ENCODE data around the gene SLC49A4.

The SLC49A4 gene

GRCh38 chr3:122828281-122828680 lies 33.4 kb downstream of the SLC49A4 start:
- H2BK12ac ChIP-seq (ENCODE audit: low read length), result no peak overlapping the region
- H3K79me2 ChIP-seq (ENCODE audit: control insufficient read depth, insufficient read depth, low read length, poor library complexity), result no peaks in the 10 kb centered on the region
- H3K23ac ChIP-seq (ENCODE audit: low read length), result no peak overlapping the region
- no peak overlapping the region for H2AFZ ChIP-seq (ENCODE audit: insufficient read depth, low read length, poor library complexity)
- WGBS (ENCODE audit: extremely low coverage, insufficient coverage, insufficient read length), result no CpG with 5 or more reads among the region's 4 CpGs
- no peak overlapping the region for H4K8ac ChIP-seq (ENCODE audit: low read depth, low read length)
- H3K9ac ChIP-seq (ENCODE audit: low read length), result no peak overlapping the region
- H3K14ac ChIP-seq (ENCODE audit: low read length), result no peak overlapping the region
- no peaks in the 10 kb centered on the region for H3K27me3 ChIP-seq (ENCODE audit: insufficient read depth, low read length)
- H3K27ac ChIP-seq (ENCODE audit: low read depth, low read length), result no peak overlapping the region
- no peak overlapping the region for H2BK120ac ChIP-seq (ENCODE audit: insufficient read depth, low read length, poor library complexity)
- H3K4me3 ChIP-seq (ENCODE audit: low read depth, low read length), result no peak overlapping the region
- H3K36me3 ChIP-seq (ENCODE audit: control insufficient read depth in 1 of 2, insufficient read depth in 2 of 2, low read length in 2 of 2), result peaks cover 2 to 3% of the 10 kb centered on the region in 2 experiments
- H3K79me1 ChIP-seq (ENCODE audit: low read length), result no peaks in the 10 kb centered on the region
- H2BK5ac ChIP-seq (ENCODE audit: low read depth, low read length, poor library complexity), result no peak overlapping the region
- H3K4me1 ChIP-seq (ENCODE audit: control insufficient read depth in 1 of 2, insufficient read depth in 2 of 2, low read length in 2 of 2), result no peaks in the 10 kb centered on the region
- H4K12ac ChIP-seq (ENCODE audit: low read depth, low read length), result no peak overlapping the region
- H3K4ac ChIP-seq (ENCODE audit: low read depth, low read length), result no peak overlapping the region
- no peaks in the 10 kb centered on the region for H3K9me3 ChIP-seq (ENCODE audit: insufficient read depth, low read depth, low read length)
- no peak overlapping the region for H3K18ac ChIP-seq (ENCODE audit: low read length)
- no peak for DNase-seq
- H2AK5ac ChIP-seq (ENCODE audit: low read length), result no peak overlapping the region
- no peak overlapping the region for H4K91ac ChIP-seq (ENCODE audit: low read depth, low read length)
- no peak overlapping the region for H3K4me2 ChIP-seq (ENCODE audit: low read length)

- no peaks in the 10 kb centered on the region for H3K9me3 ChIP-seq (ENCODE audit: insufficient read depth, low read depth, low read length)
- H3K4me3 ChIP-seq (ENCODE audit: low read depth, low read length), result no peak overlapping the region
- no peak overlapping the region for H3K14ac ChIP-seq (ENCODE audit: low read length)
- H3K4ac ChIP-seq (ENCODE audit: low read depth, low read length), result no peak overlapping the region
- H3K18ac ChIP-seq (ENCODE audit: low read length), result no peak overlapping the region
- H3K9ac ChIP-seq (ENCODE audit: low read length), result no peak overlapping the region
- DNase-seq, result no peak
- no peaks in the 10 kb centered on the region for H3K4me1 ChIP-seq (ENCODE audit: control insufficient read depth in 1 of 2, insufficient read depth in 2 of 2, low read length in 2 of 2)
- H3K4me2 ChIP-seq (ENCODE audit: low read length), result no peak overlapping the region
- no peaks in the 10 kb centered on the region for H3K79me2 ChIP-seq (ENCODE audit: control insufficient read depth, insufficient read depth, low read length, poor library complexity)
- H3K27ac ChIP-seq (ENCODE audit: low read depth, low read length), result no peak overlapping the region
- no CpG with 5 or more reads among the region's 2 CpGs for WGBS (ENCODE audit: extremely low coverage, insufficient coverage, insufficient read length)
- H2BK5ac ChIP-seq (ENCODE audit: low read depth, low read length, poor library complexity), result no peak overlapping the region
- no peak overlapping the region for H4K12ac ChIP-seq (ENCODE audit: low read depth, low read length)
- no peaks in the 10 kb centered on the region for H3K27me3 ChIP-seq (ENCODE audit: insufficient read depth, low read length)
- H2BK12ac ChIP-seq (ENCODE audit: low read length), result no peak overlapping the region
- H3K79me1 ChIP-seq (ENCODE audit: low read length), result no peaks in the 10 kb centered on the region
- H3K23ac ChIP-seq (ENCODE audit: low read length), result no peak overlapping the region
- no peaks in the 10 kb centered on the region for H3K36me3 ChIP-seq (ENCODE audit: control insufficient read depth in 1 of 2, insufficient read depth in 2 of 2, low read length in 2 of 2)
- H2AK5ac ChIP-seq (ENCODE audit: low read length), result no peak overlapping the region
- no peak overlapping the region for H4K8ac ChIP-seq (ENCODE audit: low read depth, low read length)
- H2AFZ ChIP-seq (ENCODE audit: insufficient read depth, low read length, poor library complexity), result no peak overlapping the region
- H2BK120ac ChIP-seq (ENCODE audit: insufficient read depth, low read length, poor library complexity), result no peak overlapping the region
- H4K91ac ChIP-seq (ENCODE audit: low read depth, low read length), result no peak overlapping the region
Measured at GRCh38 chr3:122835590-122835989, 40.7 kb downstream of the SLC49A4 start.

- Histone ChIP-seq H3K4ac (ENCODE audit: low read depth, low read length) (no peak overlapping the region), H3K14ac (ENCODE audit: low read length) (no peak overlapping the region)
- WGBS (ENCODE audit: extremely low coverage, insufficient coverage, insufficient read length), result no CpG with 5 or more reads among the region's 3 CpGs
Measured at GRCh38 chr3:122843604-122844003, 48.7 kb downstream of the SLC49A4 start.

GRCh38 chr3:122857019-122857418 lies 62.1 kb downstream of the SLC49A4 start:
- H3K18ac ChIP-seq (ENCODE audit: low read length), result no peak overlapping the region
- H4K91ac ChIP-seq (ENCODE audit: low read depth, low read length), result no peak overlapping the region
- H2AFZ ChIP-seq (ENCODE audit: insufficient read depth, low read length, poor library complexity), result no peak overlapping the region
- no peaks in the 10 kb centered on the region for H3K79me2 ChIP-seq (ENCODE audit: control insufficient read depth, insufficient read depth, low read length, poor library complexity)
- H3K4ac ChIP-seq (ENCODE audit: low read depth, low read length), result no peak overlapping the region
- no peak overlapping the region for H4K8ac ChIP-seq (ENCODE audit: low read depth, low read length)
- DNase-seq, result peak in 1 of 2 donors; percentile 85
- H3K79me1 ChIP-seq (ENCODE audit: low read length), result no peaks in the 10 kb centered on the region
- WGBS (ENCODE audit: extremely low coverage, insufficient coverage, insufficient read length), result no CpG with 5 or more reads among the region's 1 CpG
- no peak overlapping the region for H2BK12ac ChIP-seq (ENCODE audit: low read length)
- no peak overlapping the region for H3K14ac ChIP-seq (ENCODE audit: low read length)
- H3K9me3 ChIP-seq (ENCODE audit: insufficient read depth, low read depth, low read length), result no peaks in the 10 kb centered on the region
- H3K4me3 ChIP-seq (ENCODE audit: low read depth, low read length), result no peak overlapping the region
- H3K9ac ChIP-seq (ENCODE audit: low read length), result no peak overlapping the region
- no peaks in the 10 kb centered on the region for H3K4me1 ChIP-seq (ENCODE audit: control insufficient read depth in 1 of 2, insufficient read depth in 2 of 2, low read length in 2 of 2)
- H2BK5ac ChIP-seq (ENCODE audit: low read depth, low read length, poor library complexity), result no peak overlapping the region
- no peak overlapping the region for H2AK5ac ChIP-seq (ENCODE audit: low read length)
- H3K36me3 ChIP-seq (ENCODE audit: control insufficient read depth in 1 of 2, insufficient read depth in 2 of 2, low read length in 2 of 2), result no peaks in the 10 kb centered on the region
- H3K4me2 ChIP-seq (ENCODE audit: low read length), result no peak overlapping the region
- H3K23ac ChIP-seq (ENCODE audit: low read length), result no peak overlapping the region
- no peak overlapping the region for H4K12ac ChIP-seq (ENCODE audit: low read depth, low read length)
- H3K27ac ChIP-seq (ENCODE audit: low read depth, low read length), result no peak overlapping the region
- H3K27me3 ChIP-seq (ENCODE audit: insufficient read depth, low read length), result no peaks in the 10 kb centered on the region
- H2BK120ac ChIP-seq (ENCODE audit: insufficient read depth, low read length, poor library complexity), result no peak overlapping the region

More at GRCh38 chr3:122843604-122844003, 48.7 kb downstream of the SLC49A4 start:
- Histone ChIP-seq H3K4me2 (ENCODE audit: low read length) (no peak overlapping the region), H3K4me3 (ENCODE audit: low read depth, low read length) (no peak overlapping the region), H2BK120ac (ENCODE audit: insufficient read depth, low read length, poor library complexity) (no peak overlapping the region), H4K91ac (ENCODE audit: low read depth, low read length) (no peak overlapping the region), H4K8ac (ENCODE audit: low read depth, low read length) (no peak overlapping the region), H3K79me1 (ENCODE audit: low read length) (no peaks in the 10 kb centered on the region), H2AK5ac (ENCODE audit: low read length) (no peak overlapping the region), H3K27ac (ENCODE audit: low read depth, low read length) (no peak overlapping the region), H2BK12ac (ENCODE audit: low read length) (no peak overlapping the region), H3K18ac (ENCODE audit: low read length) (no peak overlapping the region), H3K36me3 (ENCODE audit: control insufficient read depth in 1 of 2, insufficient read depth in 2 of 2, low read length in 2 of 2) (no peaks in the 10 kb centered on the region), H2AFZ (ENCODE audit: insufficient read depth, low read length, poor library complexity) (no peak overlapping the region), H4K12ac (ENCODE audit: low read depth, low read length) (no peak overlapping the region), H3K23ac (ENCODE audit: low read length) (no peak overlapping the region), H2BK5ac (ENCODE audit: low read depth, low read length, poor library complexity) (no peak overlapping the region), H3K79me2 (ENCODE audit: control insufficient read depth, insufficient read depth, low read length, poor library complexity) (no peaks in the 10 kb centered on the region), H3K27me3 (ENCODE audit: insufficient read depth, low read length) (no peaks in the 10 kb centered on the region), H3K9ac (ENCODE audit: low read length) (no peak overlapping the region), H3K9me3 (ENCODE audit: insufficient read depth, low read depth, low read length) (no peaks in the 10 kb centered on the region), H3K4me1 (ENCODE audit: control insufficient read depth in 1 of 2, insufficient read depth in 2 of 2, low read length in 2 of 2) (no peaks in the 10 kb centered on the region)
- no peak for DNase-seq

Data from trophoblast cell (in vitro differentiated cells and primary cell).